HG03521 (cell line): ENCODE measurements around the gene PRR35.

Experiments
- ATAC-seq: cut with Tn5 transposase; IDR thresholded peaks from one replicate; pipeline ENCODE4 v1.9.1; 2021; ENCODE audit warnings: mild to moderate bottlenecking, moderate library complexity; ENCODE audit not compliant: unreplicated experiment

Gene PRR35

GRCh38 chr16:560204-560700 is at the start of gene PRR35:
Gene PRR35, plus strand, starts transcription at chr16:560394. Its CDS starts 2,901 bp downstream, at chr16:563295.
- no peak for ATAC-seq

- no peak for ATAC-seq
Measured at GRCh38 chr16:512802-513201, 47.4 kb upstream of the PRR35 start.

- ATAC-seq, result no peak
Measured at GRCh38 chr16:513950-514349, 46.2 kb upstream of the PRR35 start.

DNA sequence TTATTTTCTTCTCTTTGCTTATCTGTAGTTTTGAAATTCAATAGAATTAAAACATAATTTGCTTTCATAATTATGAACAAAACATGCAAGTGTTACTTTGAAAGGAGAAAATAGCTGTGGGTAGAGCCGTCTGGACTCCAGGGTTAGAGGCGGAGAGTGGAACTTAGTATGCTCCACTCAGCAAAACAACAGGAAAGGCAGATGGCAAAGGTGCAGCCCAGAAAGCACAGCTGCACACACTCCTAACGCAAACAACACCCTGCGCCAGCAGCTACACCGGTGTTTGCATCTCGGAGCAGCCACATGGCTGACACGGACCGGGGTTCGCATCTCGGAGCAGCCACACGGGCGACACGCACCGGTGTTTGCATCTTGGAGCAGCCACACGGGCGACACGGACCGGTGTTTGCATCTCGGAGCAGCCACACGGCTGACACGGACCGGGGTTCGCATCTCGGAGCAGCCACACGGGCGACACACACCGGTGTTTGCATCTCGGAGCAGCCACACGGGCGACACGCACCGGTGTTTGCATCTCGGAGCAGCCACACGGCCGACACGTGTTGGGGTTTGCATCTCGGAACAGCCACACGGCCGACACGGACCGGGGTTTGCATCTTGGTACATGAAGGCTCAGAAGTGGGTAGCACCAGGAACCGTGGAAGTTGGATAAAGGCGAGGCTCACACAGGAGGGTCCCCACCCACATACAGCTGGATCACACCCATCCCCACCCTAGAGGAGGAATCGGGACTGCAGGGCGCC is 44.8 kb upstream of the PRR35 start:
- no peak for ATAC-seq

GRCh38 chr16:515939-516226 is 44.3 kb upstream of the PRR35 start:
- no peak for ATAC-seq

DNA sequence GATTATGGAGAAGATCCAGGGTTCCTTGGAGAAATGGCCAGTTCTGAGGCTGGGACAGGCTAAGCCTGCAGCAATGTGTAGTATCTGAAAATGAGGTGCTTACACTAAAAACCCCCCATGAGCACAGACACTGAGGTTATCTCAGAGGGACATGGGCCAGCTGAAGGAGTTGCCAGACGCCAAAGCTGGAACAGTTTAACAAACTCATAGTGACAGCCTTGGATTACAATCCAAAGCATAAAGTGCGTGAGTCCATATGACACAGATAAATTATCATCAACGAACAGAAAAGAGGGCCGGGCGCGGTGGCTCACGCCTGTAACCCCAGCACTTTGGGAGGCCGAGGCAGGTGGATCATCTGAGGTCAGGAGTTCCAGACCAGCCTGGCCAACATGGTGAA is 43.9 kb upstream of the PRR35 start:
- no peak for ATAC-seq

DNA sequence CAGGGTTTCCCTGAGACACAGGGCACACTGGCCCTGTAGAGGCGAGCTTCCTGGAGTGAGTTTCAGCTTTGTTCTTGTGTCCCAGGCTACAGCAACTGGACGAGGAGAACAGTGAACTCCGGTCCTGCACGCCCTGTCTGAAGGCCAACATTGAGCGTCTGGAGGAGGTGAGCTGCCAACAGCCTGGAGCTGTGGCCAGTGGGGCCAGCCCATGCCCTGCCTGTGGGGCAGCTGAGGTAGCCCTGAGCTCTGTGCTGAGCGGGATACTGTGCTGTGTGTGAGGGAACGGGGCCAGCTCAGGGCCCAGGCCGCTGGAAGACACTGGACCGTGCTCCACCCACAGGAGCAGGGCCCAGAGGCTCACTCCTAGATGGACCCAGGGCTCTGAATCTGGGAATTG is 41.3 kb upstream of the PRR35 start:
- ATAC-seq, result no peak

DNA sequence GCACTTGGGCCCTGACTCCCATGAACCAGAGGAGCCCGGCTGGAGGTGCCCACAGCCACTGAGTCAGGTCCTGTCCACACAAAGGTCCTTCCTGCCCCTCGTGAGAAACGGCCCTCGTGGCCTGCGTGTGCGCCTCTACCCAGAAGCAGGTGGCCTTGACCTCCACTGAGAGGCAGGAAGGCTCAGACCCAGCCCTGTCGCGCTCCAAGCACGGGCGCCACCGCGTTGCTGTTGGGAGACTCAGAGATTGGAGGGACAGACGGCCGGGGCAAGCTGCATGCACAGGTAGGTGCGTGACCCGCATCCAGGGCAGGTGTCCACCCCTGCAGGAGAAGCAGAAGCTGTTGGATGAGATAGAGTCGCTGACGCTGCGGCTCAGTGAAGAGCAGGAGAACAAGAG is 40.8 kb upstream of the PRR35 start:
- ATAC-seq, result no peak

DNA sequence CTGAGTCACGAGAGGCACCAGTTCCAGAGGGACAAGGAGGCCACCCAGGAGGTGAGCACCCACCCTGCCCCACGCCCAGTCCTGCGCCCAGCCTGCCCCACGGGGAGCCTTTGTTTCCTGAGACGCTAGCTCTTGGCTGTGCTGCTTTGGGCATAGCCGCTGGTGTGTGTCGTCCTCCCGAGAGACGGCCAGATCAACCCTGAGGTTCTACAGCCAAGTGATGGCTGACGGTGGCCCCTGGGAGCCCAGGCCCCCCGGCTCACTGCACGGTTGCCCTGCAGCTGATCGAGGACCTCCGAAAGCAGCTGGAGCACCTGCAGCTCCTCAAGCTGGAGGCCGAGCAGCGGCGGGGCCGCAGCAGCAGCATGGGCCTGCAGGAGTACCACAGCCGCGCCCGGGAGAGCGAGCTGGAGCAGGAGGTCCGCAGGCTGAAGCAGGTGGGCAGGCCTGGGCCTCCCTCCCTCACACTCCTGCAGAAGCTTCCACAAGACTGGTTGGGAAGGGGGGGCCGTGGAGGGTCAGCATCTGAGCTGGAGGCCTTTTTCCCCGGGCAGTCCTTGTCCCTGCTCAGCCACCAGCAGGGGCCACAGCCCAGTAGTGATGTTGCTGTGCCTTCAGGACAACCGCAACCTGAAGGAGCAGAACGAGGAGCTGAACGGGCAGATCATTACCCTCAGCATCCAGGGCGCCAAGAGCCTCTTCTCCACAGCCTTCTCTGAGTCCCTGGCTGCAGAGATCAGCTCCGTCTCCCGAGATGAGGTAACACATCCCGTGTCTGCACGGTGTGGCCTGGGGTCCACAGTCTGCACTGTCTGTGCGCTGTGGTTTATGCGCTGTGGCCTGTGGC is 40.1 kb upstream of the PRR35 start:
- no peak for ATAC-seq

DNA sequence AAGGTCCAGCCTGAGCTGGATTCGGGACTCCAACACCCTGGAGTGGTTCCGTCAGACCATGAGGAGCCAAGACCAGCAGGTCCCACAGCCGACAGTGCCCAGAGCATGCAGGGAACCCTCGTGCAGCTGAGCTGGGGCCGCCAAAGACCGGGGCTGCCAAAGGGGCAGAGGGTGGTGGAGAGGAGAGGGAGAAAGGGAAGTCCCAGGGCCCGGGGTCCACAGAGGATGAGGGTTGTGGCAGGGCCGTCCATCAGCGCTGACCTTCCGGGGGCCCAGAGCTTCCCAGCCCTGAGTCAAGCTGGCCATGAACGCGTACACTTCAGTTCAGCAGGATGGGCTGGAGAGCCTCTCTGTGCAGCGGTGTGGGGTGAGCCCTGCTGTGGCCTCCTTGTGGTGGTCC is 39.3 kb upstream of the PRR35 start:
- no peak for ATAC-seq

DNA sequence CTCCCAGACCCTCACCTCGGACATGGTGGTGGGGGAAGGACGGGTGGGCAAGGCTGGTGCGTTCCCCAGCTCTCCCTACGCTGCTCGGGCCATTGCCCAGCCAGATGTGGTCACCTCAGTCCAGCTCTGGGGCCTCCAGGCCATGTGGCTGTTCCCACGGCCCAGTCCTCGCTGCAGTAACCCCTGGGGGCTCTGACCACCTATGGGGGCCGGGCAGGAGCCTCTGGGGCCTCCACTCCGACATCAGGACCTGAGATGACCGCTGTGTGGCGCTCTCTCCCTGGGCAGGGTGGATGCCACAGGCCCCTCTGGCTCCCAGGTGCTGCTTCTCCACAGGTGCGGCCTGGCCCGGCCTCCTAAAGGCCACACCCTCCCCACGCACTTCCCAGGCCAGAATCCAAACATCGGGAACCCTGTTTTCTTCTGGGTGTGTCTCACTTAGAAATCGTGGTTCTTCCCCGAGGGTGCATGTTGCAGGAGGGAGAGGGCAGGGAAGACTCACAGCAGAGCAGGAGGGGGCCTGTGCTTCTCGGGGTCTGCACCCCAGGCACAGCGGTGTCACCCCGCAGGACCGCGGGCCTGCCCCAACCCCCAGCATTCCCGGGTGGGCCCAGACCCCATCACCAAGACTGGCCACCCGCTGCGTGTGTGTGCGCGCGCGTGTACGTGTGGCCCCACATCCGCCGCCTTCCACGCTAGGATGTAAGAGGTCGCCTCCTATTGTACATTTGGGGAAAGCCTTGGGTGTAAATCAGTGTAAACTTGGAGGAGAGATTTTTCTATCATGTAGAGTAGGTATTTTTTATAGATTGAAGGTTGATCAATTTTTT is 38.6 kb upstream of the PRR35 start:
- ATAC-seq, result no peak

DNA sequence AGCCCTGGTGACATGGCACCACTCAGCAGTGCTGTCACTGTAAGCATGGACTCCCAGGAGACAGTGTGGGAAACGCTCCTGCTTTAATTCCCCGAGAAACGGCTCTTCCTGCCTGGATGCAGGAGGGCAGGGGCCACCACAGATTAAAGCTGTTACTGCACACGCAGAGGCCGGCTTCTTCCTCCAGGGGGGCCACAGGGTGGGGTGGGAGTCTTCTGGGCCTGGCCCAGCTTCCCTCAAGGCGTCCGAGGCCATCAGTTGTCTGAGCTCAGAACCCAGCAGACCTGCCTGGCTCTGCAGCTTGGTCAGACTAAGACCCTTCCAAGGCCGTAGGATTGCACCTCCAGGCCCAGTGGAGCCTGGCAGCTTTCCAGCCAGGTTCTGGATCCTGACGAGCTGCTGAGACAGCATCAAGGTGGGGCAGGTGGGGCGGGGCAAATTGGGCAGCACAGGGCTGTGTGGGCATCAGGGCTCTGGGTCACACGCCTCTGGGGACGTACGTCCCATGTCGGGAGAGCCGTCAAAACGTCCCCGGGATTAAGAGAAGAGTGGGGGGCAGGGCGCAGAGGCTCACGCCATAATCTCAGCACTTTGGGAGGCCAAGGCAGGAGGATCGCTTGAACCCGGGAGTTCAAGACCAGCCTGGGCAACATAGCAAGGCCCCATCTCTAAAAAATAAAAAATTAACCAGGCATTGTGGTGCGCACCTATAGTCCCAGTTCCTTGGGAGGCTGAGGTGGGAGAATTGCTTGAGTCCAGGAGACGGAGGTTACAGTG is 37.7 kb upstream of the PRR35 start:
- no peak for ATAC-seq

GRCh38 chr16:523097-523741 is 37.0 kb upstream of the PRR35 start:
- no peak for ATAC-seq

- no peak for ATAC-seq
Measured at GRCh38 chr16:524274-525040, 35.7 kb upstream of the PRR35 start.

DNA sequence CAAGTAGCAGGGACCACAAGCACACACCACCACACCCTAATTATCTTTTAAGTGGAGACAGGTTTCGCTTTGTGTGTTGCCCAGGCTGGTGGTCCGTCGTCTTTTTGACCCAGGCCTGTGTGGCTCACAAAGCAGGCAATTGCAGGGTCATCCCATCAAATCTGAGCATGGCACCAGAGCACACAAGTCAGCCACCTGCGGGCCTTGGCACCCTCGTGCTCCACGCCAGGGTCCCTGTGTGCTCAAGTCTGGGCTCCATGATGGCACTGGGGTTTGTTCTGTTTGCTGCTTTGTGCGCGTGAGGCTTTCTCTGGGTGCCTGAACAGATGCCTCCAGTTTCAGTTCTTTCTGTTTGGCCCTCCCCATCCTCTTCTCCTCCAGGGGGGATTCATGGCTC is 35.1 kb upstream of the PRR35 start:
- ATAC-seq, result no peak

GRCh38 chr16:525520-526180 is 34.5 kb upstream of the PRR35 start:
- no peak for ATAC-seq

DNA sequence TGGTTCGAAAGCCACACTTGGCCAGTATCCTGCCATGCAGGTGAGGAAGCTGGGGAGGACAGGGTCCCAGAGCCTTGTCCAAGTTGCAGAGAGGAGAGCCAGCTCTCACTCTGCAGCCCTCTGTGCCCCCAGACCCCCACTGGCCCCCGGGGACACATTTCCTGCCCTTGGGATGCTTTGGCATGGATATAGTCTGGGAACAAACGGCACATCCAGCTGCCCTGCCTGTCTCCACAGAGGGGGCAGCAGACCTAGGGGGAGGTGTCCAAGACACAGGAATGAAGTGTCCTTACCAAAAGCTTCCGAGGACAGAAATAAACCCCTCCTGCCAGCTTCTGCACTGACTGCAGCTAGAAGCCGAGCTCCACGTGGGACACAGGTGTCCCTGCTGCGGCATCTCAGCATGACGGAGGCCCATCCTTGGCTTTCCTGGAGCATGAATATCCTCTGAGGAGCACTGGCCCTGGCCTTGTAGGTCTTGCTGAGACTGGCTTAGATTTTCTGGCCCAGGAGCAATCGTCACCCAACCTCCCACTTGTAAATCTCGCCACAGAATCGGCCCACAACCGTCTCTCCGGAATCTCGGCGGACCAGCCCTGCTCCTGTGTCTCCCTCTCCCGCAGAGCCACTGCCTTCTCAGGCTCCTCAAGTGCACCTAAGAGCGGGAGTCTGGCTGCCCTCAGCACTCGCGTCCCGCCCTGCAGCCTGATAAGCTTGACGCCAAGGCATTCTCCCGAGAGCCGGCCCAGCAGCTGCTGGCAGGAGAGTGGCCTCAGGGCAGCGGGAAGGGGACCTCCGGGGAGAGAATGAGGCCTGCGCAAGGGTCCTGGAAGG is 33.8 kb upstream of the PRR35 start:
- no peak for ATAC-seq
